B cell (primary cell): ENCODE measurements around the gene PKM. TPM values are rescaled to one million over a fixed set of nuclear protein-coding genes. Genes with fewer than 3 reads are reported as not detected.

Experiments used
- ATAC-seq: fragments of 200-7000 bp; cut with Tn5 transposase; one replicate; pipeline ENCODE4 v1.10.0; 2021; ENCODE audit warnings: low read depth, mild to moderate bottlenecking, moderate number of reproducible peaks, moderate library complexity
- CTCF ChIA-PET: fragments of 350-600 bp; sonication (Branson Sonifier 250); formaldehyde crosslinking; loops from one replicate; lab custom pipeline; 2021; ENCODE audit warnings: antibody characterized with exemption, inconsistent platforms; lab: Charles Lee
- POLR2A ChIA-PET: fragments of 350-600 bp; sonication (Branson Sonifier 250); formaldehyde crosslinking; loops from one replicate; lab custom pipeline; 2021; ENCODE audit warnings: antibody characterized with exemption; lab: Charles Lee
- DNase-seq: peaks from one replicate; pipeline ENCODE4 v3.0.0; 2013
- H2AFZ ChIP-seq: 2 replicates; pipeline ENCODE4 v1.6.1; 2012; ENCODE audit warnings: mild to moderate bottlenecking, low read depth, low read length; ENCODE audit not compliant: insufficient read depth, poor library complexity, severe bottlenecking
- H3K27ac ChIP-seq, 2 donors: 1 replicate in 1 of 2; 2 replicates in 1 of 2; pipeline ENCODE4 v1.5.1; 2012 to 2013; ENCODE audit warnings: low read length in 2 of 2, mild to moderate bottlenecking in 2 of 2, moderate library complexity in 1 of 2
- H3K27me3 ChIP-seq, 4 experiments: fragments of 200-600 bp in 1 of 4; sonication (generic) in 1 of 4; replicated peaks in 1 of 4; 1 replicate in 2 of 4; 2 replicates in 2 of 4; pipeline versions ENCODE4 v1.6.1 to v1.7.0; 2013 to 2016; ENCODE audit warnings: low read length in 3 of 4, mild to moderate bottlenecking in 2 of 4, mixed read lengths in 1 of 4, moderate library complexity in 1 of 4; ENCODE audit not compliant: insufficient read depth in 4 of 4, control insufficient read depth in 3 of 4; ENCODE audit errors: control extremely low read depth in 1 of 4
- H3K36me3 ChIP-seq, 2 experiments: replicated peaks in 1 of 2; 1 replicate in 1 of 2; 2 replicates in 1 of 2; pipeline versions ENCODE4 v1.6.1 to v1.7.1; 2013; ENCODE audit warnings: low read length in 1 of 2; ENCODE audit not compliant: insufficient read depth in 2 of 2, control insufficient read depth in 1 of 2; ENCODE audit errors: control extremely low read depth in 1 of 2, extremely low read depth in 1 of 2
- H3K4me1 ChIP-seq, 2 donors: fragments of 200-600 bp in 1 of 2; sonication (generic) in 1 of 2; 1 replicate in 1 of 2; 2 replicates in 1 of 2; pipeline versions ENCODE4 v1.5.1 to v1.6.1; 2013 to 2017; ENCODE audit warnings: low read length in 2 of 2; ENCODE audit not compliant: control insufficient read depth in 2 of 2, insufficient read depth in 2 of 2
- H3K4me2 ChIP-seq: replicated peaks from 2 replicates; pipeline ENCODE3; 2012; ENCODE audit warnings: mild to moderate bottlenecking, low read depth, low read length; ENCODE audit not compliant: poor library complexity, severe bottlenecking
- H3K4me3 ChIP-seq, 5 experiments: fragments of 200-600 bp in 1 of 5; sonication (generic) in 1 of 5; 1 replicate in 3 of 5; 2 replicates in 2 of 5; pipeline versions ENCODE4 v1.5.1 to v1.7.0; 2011 to 2016; ENCODE audit warnings: low read length in 4 of 5, mild to moderate bottlenecking in 4 of 5, low read depth in 2 of 5, control low read depth in 1 of 5, moderate library complexity in 1 of 5; ENCODE audit not compliant: insufficient read depth in 1 of 5; ENCODE audit errors: control extremely low read depth in 1 of 5, extremely low read depth in 1 of 5
- H3K79me2 ChIP-seq: fragments of 200-600 bp; sonication (generic); one replicate; pipeline ENCODE4 v1.6.0; 2016; ENCODE audit warnings: low read length; ENCODE audit not compliant: control insufficient read depth, insufficient read depth
- H3K9ac ChIP-seq: fragments of 200-600 bp; sonication (generic); 2 replicates; pipeline ENCODE4 v1.6.1; 2017; ENCODE audit warnings: mild to moderate bottlenecking, low read length, moderate library complexity
- H3K9me3 ChIP-seq, 3 donors: one replicate each; pipeline versions ENCODE4 v1.6.1 to v1.7.1; 2013; ENCODE audit warnings: low read length in 2 of 3; ENCODE audit not compliant: control insufficient read depth in 2 of 3, insufficient read depth in 1 of 3; ENCODE audit errors: control extremely low read depth in 1 of 3
- H4K20me1 ChIP-seq: 2 replicates; pipeline ENCODE4 v1.6.0; 2012; ENCODE audit warnings: mild to moderate bottlenecking, low read length; ENCODE audit not compliant: insufficient read depth, control insufficient read depth, poor library complexity, severe bottlenecking
- H3K27ac Mint-ChIP-seq: one replicate; pipeline ENCODE4 v1.8.0; 2021; ENCODE audit warnings: mixed read lengths
- H3K27me3 Mint-ChIP-seq: one replicate; pipeline ENCODE4 v1.8.0; 2021; ENCODE audit warnings: mixed read lengths
- H3K4me1 Mint-ChIP-seq: one replicate; pipeline ENCODE4 v1.8.0; 2021; ENCODE audit warnings: mixed read lengths
- H3K4me3 Mint-ChIP-seq: one replicate; pipeline ENCODE4 v1.8.0; 2021; ENCODE audit warnings: mixed read lengths
- H3K9me3 Mint-ChIP-seq: one replicate; pipeline ENCODE4 v1.8.0; 2022; ENCODE audit warnings: mixed read lengths; ENCODE audit not compliant: insufficient read depth
- EZH2 ChIP-seq: IDR thresholded peaks from 2 replicates; pipeline ENCODE4 v1.6.1; 2012; ENCODE audit warnings: borderline replicate concordance, low read depth, mild to moderate bottlenecking, moderate library complexity, low read length; ENCODE audit not compliant: insufficient read depth, poor library complexity, severe bottlenecking
- WGBS: methylation state at CpG from one replicate; pipeline ENCODE4 v1.1.5; 2013; ENCODE audit warnings: missing lambda C conversion rate; ENCODE audit not compliant: insufficient coverage; 5-methylcytosine and 5-hydroxymethylcytosine counted together
- intact Hi-C: fragments of 100-400 bp; cut with micrococcal nuclease; formaldehyde crosslinking; loops from one replicate; pipeline ENCODE4 v1.10.0; 2022
- polyA plus RNA-seq: library from polyadenylated mRNA; depleted of rRNA; stranded (reverse); fragments of >200 nt; gene quantifications from 2 replicates; pipeline ENCODE4 v1.2.3, GENCODE V29; 2012
- total RNA-seq, 2 donors: library from RNA; stranded (reverse); fragments of 120-200 nt in 1 of 2; gene quantifications; 1 replicate in 1 of 2; 2 replicates in 1 of 2; pipeline versions ENCODE4 v1.2.3 to v1.2.4, GENCODE V29; 2013 to 2022
- TF ChIP-seq, protein P1 (sequence below): fragments of 200-600 bp; IDR thresholded peaks from one replicate; pipeline ENCODE4 v1.8.0; 2022; ENCODE audit warnings: antibody characterized with exemption, mild to moderate bottlenecking

Gene PKM
- total and polyA plus RNA-seq, 2 donors (not counting 1 experiment from before 2014, with no cell fraction given) = 179 to 323 TPM

DNA sequence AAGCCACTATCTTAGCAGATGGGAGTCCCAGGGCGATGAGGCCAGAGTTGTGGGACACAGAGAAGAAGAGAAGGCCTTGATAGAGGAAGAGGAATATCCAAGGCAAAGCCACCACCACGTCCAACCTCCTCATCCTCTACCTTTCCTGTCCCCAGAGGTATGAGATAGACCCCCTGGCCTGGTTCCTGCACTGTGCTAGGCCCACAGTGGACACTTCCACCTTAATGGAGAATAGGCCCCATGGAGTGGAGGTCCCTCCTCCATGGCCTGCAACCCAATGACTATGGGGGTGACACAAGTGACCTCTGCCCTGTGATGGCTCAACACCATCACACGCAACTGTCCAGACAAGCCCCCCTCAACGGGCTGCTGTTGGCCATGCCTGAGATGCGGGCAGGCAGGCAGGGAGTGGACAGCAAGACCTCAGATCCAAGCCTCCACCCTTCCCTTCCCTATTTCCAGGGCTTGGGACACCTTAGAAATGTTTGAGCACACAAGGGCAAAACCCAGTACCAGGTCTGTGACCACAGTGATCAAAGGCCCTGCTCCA is 70.2 kb downstream of the PKM start:
- DNase-seq (no peak), ATAC-seq (no peak)
- POLR2A ChIA-PET = no interaction called here
- Histone ChIP-seq H3K4me3 (no peak overlapping the region), H3K79me2 (no peaks in the 10 kb centered on the region), H2AFZ (no peak overlapping the region), H3K4me2 (no peak overlapping the region), H3K9me3 (no peaks in the 10 kb centered on the region), H3K27ac (no peak overlapping the region), H3K27me3 (peaks cover 0 to 1% (median 0%) of the 10 kb centered on the region in 4 experiments), H3K9ac (no peak overlapping the region), H3K4me1 (peaks cover 0 to under 1% of the 10 kb centered on the region in 2 donors), H3K36me3 (no peaks in the 10 kb centered on the region), H4K20me1 (no peaks in the 10 kb centered on the region)
- no peak overlapping the region for H3K27ac Mint-ChIP-seq
- TF ChIP-seq, protein P1, sequence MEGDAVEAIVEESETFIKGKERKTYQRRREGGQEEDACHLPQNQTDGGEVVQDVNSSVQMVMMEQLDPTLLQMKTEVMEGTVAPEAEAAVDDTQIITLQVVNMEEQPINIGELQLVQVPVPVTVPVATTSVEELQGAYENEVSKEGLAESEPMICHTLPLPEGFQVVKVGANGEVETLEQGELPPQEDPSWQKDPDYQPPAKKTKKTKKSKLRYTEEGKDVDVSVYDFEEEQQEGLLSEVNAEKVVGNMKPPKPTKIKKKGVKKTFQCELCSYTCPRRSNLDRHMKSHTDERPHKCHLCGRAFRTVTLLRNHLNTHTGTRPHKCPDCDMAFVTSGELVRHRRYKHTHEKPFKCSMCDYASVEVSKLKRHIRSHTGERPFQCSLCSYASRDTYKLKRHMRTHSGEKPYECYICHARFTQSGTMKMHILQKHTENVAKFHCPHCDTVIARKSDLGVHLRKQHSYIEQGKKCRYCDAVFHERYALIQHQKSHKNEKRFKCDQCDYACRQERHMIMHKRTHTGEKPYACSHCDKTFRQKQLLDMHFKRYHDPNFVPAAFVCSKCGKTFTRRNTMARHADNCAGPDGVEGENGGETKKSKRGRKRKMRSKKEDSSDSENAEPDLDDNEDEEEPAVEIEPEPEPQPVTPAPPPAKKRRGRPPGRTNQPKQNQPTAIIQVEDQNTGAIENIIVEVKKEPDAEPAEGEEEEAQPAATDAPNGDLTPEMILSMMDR = no peak
- TF ChIP-seq EZH2 = no peak
- no peaks in the 10 kb centered on the region for H3K27me3 Mint-ChIP-seq
- intact Hi-C loops = no loop called here
- H3K9me3 Mint-ChIP-seq = no peaks in the 10 kb centered on the region
- CTCF ChIA-PET = no interaction called here
- 100% methylated on average over 3 of the region's 5 CpGs for WGBS
- H3K4me1 Mint-ChIP-seq = peaks cover 2% of the 10 kb centered on the region
- no peak overlapping the region for H3K4me3 Mint-ChIP-seq

DNA sequence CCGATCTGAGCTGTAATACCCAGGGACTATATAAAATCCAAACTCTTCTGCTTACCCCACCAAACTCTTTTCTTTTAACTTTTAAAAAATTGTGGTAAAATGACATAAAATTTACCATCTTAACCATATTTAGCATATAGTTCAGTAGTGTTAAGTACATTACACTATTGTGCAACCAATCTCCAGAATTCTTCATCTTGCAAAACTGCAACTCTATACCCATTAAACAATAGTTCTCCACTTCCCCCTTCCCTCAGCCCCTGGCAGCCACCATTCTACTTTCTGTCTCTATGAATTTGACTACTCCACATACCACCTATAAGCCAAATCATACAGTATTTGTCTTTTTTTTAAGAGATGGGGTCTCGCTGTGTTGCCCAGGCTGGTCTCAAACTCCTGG is 74.1 kb downstream of the PKM start:
- H3K4me2 ChIP-seq = no peak overlapping the region
- H3K9me3 Mint-ChIP-seq = no peaks in the 10 kb centered on the region
- ChIA-PET POLR2A (no interaction called here), CTCF (interaction anchor here (0.8 to 4.4 kb wide), 16 partner anchors 9 to 712 kb away, joined by 3 to 87 read pairs (median 4); no protein-coding TSS in a partner anchor)
- no peaks in the 10 kb centered on the region for H3K79me2 ChIP-seq
- intact Hi-C loops = loop anchor here (1.0 to 10.0 kb wide), 3 partner anchors 112 to 373 kb away; no protein-coding TSS in a partner anchor
- no peak overlapping the region for H3K27ac ChIP-seq
- no peak overlapping the region for H3K4me3 ChIP-seq
- no peak overlapping the region for H2AFZ ChIP-seq
- no peaks in the 10 kb centered on the region for H3K36me3 ChIP-seq
- H4K20me1 ChIP-seq = no peaks in the 10 kb centered on the region
- H3K4me3 Mint-ChIP-seq = no peak overlapping the region
- WGBS = no CpG with 5 or more reads among the region's 2 CpGs
- H3K27ac Mint-ChIP-seq = no peak overlapping the region
- H3K9me3 ChIP-seq = no peaks in the 10 kb centered on the region
- H3K9ac ChIP-seq = no peak overlapping the region
- no peaks in the 10 kb centered on the region for H3K27me3 Mint-ChIP-seq
- H3K27me3 ChIP-seq = peaks cover 0 to 7% (median 0%) of the 10 kb centered on the region in 4 experiments
- DNase-seq (no peak), ATAC-seq (no peak)
- H3K4me1 ChIP-seq = peaks cover 0 to 5% of the 10 kb centered on the region in 2 donors
- H3K4me1 Mint-ChIP-seq = peaks cover 9% of the 10 kb centered on the region
- TF ChIP-seq, protein P1 = no peak
- no peak for TF ChIP-seq EZH2
